Esophagus muscularis mucosa (tissue), 4 donors: ENCODE data around the gene SH3BGRL2. TPM values are rescaled to one million over a fixed set of nuclear protein-coding genes. Genes with fewer than 3 reads are reported as not detected.

Experiments
- DNase-seq: peaks from one replicate; pipeline ENCODE4 v3.0.0-alpha.2; 2017; ENCODE audit errors: extremely low spot score
- H3K27ac ChIP-seq, 4 donors: fragments of 200-600 bp; sonication (generic); replicated peaks in 1 of 4; 1 replicate in 3 of 4; 2 replicates in 1 of 4; pipeline ENCODE4 v1.5.1; 2016 to 2019; ENCODE audit warnings: mild to moderate bottlenecking in 1 of 4
- H3K27me3 ChIP-seq, 4 donors: fragments of 200-600 bp; sonication (generic); one replicate each; pipeline versions ENCODE4 v1.5.1 to v1.6.0; 2016 to 2019
- H3K36me3 ChIP-seq, 4 donors: fragments of 200-600 bp; sonication (generic); one replicate each; pipeline ENCODE4 v1.5.1; 2016 to 2019
- H3K4me1 ChIP-seq, 4 donors: fragments of 200-600 bp; sonication (generic); one replicate each; pipeline ENCODE4 v1.5.1; 2016 to 2019
- H3K4me3 ChIP-seq, 4 donors: fragments of 200-600 bp; sonication (generic); 1 replicate in 2 of 4; 2 replicates in 2 of 4; pipeline ENCODE4 v1.5.1; 2016 to 2019; ENCODE audit warnings: mild to moderate bottlenecking in 4 of 4, moderate library complexity in 1 of 4
- H3K9me3 ChIP-seq, 4 donors: fragments of 200-600 bp; sonication (generic); 1 replicate in 3 of 4; 2 replicates in 1 of 4; pipeline ENCODE4 v1.5.1; 2016 to 2019
- CTCF ChIP-seq, 3 experiments: fragments of 200-600 bp in 2 of 3; fragments of 450-650 bp in 1 of 3; sonication (generic) in 2 of 3; IDR thresholded peaks; one replicate each; pipeline ENCODE4 v1.5.1; 2017 to 2019; ENCODE audit warnings: antibody characterized with exemption in 3 of 3, mild to moderate bottlenecking in 2 of 3, moderate library complexity in 1 of 3
- EP300 ChIP-seq: sonication (generic); formaldehyde crosslinking; IDR thresholded peaks from one replicate; pipeline ENCODE4 v1.6.1; 2017; ENCODE audit warnings: antibody characterized with exemption
- POLR2A ChIP-seq: fragments of 450-650 bp; IDR thresholded peaks from one replicate; pipeline ENCODE4 v1.6.1; 2017; ENCODE audit warnings: antibody characterized with exemption, moderate library complexity, mild to moderate bottlenecking, low read depth
- POLR2AphosphoS5 ChIP-seq, 2 donors: sonication (generic); formaldehyde crosslinking; IDR thresholded peaks; one replicate each; pipeline ENCODE4 v1.6.1; 2017; ENCODE audit warnings: antibody characterized with exemption in 2 of 2
- WGBS: methylation state at CpG from one replicate; pipeline ENCODE4 v1.1.5; 2018; 5-methylcytosine and 5-hydroxymethylcytosine counted together
- intact Hi-C: fragments of 100-400 bp; cut with DNase I; formaldehyde crosslinking; loops from one replicate; pipeline ENCODE4 v1.15.1; 2023
- total RNA-seq, 4 donors: library from RNA; depleted of rRNA; stranded (reverse); fragments of >200 nt; gene quantifications; one replicate each; pipeline versions ENCODE4 v1.1.0 to v1.2.1, GENCODE V29; 2016

Gene SH3BGRL2
- total RNA-seq, 4 donors from 2014 or later, result 22.8 to 34.1 (median 31.6) TPM

GRCh38 chr6:79694623-79695343 is 63.7 kb downstream of the SH3BGRL2 start:
- no peak for DNase-seq
- Histone ChIP-seq H3K27me3 (no peaks in the 10 kb centered on the region), H3K4me3 (no peak overlapping the region), H3K4me1 (peaks cover 0 to 7% (median 0%) of the 10 kb centered on the region in 4 donors), H3K27ac (no peak overlapping the region), H3K9me3 (no peaks in the 10 kb centered on the region), H3K36me3 (peaks cover 0 to 8% (median 2%) of the 10 kb centered on the region in 4 donors)
- WGBS, result 93% methylated on average over 6 of the region's 6 CpGs
- TF ChIP-seq EP300 (no peak), POLR2A (no peak), POLR2AphosphoS5 (IDR thresholded peaks at IDR 0.05) (no peak), CTCF (IDR thresholded peaks at IDR 0.05) (no peak)
- intact Hi-C loops, result no loop called here

GRCh38 chr6:79697430-79697829 is 66.3 kb downstream of the SH3BGRL2 start:
- Histone ChIP-seq H3K36me3 (peaks cover 0 to 16% (median 6%) of the 10 kb centered on the region in 4 donors), H3K4me3 (no peak overlapping the region), H3K4me1 (peaks cover 0 to 7% (median 0%) of the 10 kb centered on the region in 4 donors), H3K9me3 (no peaks in the 10 kb centered on the region), H3K27ac (no peak overlapping the region), H3K27me3 (no peaks in the 10 kb centered on the region)
- intact Hi-C loops, result no loop called here
- WGBS, result 93% methylated on average over 4 of the region's 4 CpGs
- no peak for DNase-seq
- no peak for TF ChIP-seq CTCF (IDR thresholded peaks at IDR 0.05)

GRCh38 chr6:79699606-79700005 is 68.5 kb downstream of the SH3BGRL2 start:
- TF ChIP-seq POLR2AphosphoS5 (IDR thresholded peaks at IDR 0.05), result no peak
- TF ChIP-seq CTCF (IDR thresholded peaks at IDR 0.05), result no peak
- TF ChIP-seq EP300, result no peak
- TF ChIP-seq POLR2A, result no peak
- Histone ChIP-seq H3K27me3 (no peaks in the 10 kb centered on the region), H3K4me1 (peaks cover 0 to 4% (median 0%) of the 10 kb centered on the region in 4 donors), H3K9me3 (no peaks in the 10 kb centered on the region), H3K27ac (no peak overlapping the region), H3K4me3 (no peak overlapping the region), H3K36me3 (peaks cover 0 to 16% (median 6%) of the 10 kb centered on the region in 4 donors)
- intact Hi-C loops, result loop anchor here (10.0 kb wide), 1 partner anchor 125 kb away; no protein-coding TSS in a partner anchor
- WGBS, result 93% methylated on average over 7 of the region's 7 CpGs
- no peak for DNase-seq

- Histone ChIP-seq H3K27ac (no peak overlapping the region), H3K4me3 (no peak overlapping the region), H3K4me1 (no peaks in the 10 kb centered on the region), H3K27me3 (no peaks in the 10 kb centered on the region), H3K9me3 (no peaks in the 10 kb centered on the region), H3K36me3 (peaks cover 0 to 16% (median 6%) of the 10 kb centered on the region in 4 donors)
- no peak for DNase-seq
- WGBS, result 84% methylated on average over 5 of the region's 5 CpGs
- intact Hi-C loops, result loop anchor here (10.0 kb wide), 1 partner anchor 128 kb away; no protein-coding TSS in a partner anchor
- TF ChIP-seq CTCF (IDR thresholded peaks at IDR 0.05) (no peak), POLR2AphosphoS5 (IDR thresholded peaks at IDR 0.05) (no peak), EP300 (no peak), POLR2A (no peak)
Observed at GRCh38 chr6:79702691-79703090, 71.6 kb downstream of the SH3BGRL2 start.
